Osteoblast (primary cell): ENCODE data around the gene FGD5. TPM values are rescaled to one million over a fixed set of nuclear protein-coding genes. Genes with fewer than 3 reads are reported as not detected.

Experiments used
- DNase-seq: peaks from one replicate; pipeline ENCODE4 v3.0.0; 2011; ENCODE audit warnings: low spot score, mixed read lengths; ENCODE audit not compliant: insufficient read length; ENCODE audit errors: missing footprints
- H2AFZ ChIP-seq: 2 replicates; pipeline ENCODE4 v1.6.0; 2011; ENCODE audit warnings: mild to moderate bottlenecking, low read length
- H3K27ac ChIP-seq: 2 replicates; pipeline ENCODE4 v1.5.1; 2011; ENCODE audit warnings: mild to moderate bottlenecking, low read depth, low read length, moderate library complexity
- H3K27me3 ChIP-seq: 2 replicates; pipeline ENCODE4 v1.6.0; 2012; ENCODE audit warnings: mild to moderate bottlenecking, control low read depth, inconsistent platforms, low read length, moderate library complexity; ENCODE audit not compliant: insufficient read depth
- H3K36me3 ChIP-seq: 2 replicates; pipeline ENCODE4 v1.5.1; 2011; ENCODE audit warnings: mild to moderate bottlenecking, low read length, control low read depth, moderate library complexity; ENCODE audit not compliant: insufficient read depth
- H3K4me1 ChIP-seq: 2 replicates; pipeline ENCODE4 v1.5.1; 2011; ENCODE audit warnings: mild to moderate bottlenecking, low read length, control low read depth, moderate library complexity; ENCODE audit not compliant: insufficient read depth
- H3K4me2 ChIP-seq: 2 replicates; pipeline ENCODE4 v1.6.0; 2011; ENCODE audit warnings: mild to moderate bottlenecking, low read length; ENCODE audit not compliant: insufficient read depth
- H3K4me3 ChIP-seq: fragments of 200-600 bp; sonication (generic); 3 replicates; pipeline ENCODE4 v1.5.1; 2012; ENCODE audit warnings: mild to moderate bottlenecking, low read length, inconsistent platforms; ENCODE audit not compliant: insufficient read depth
- H3K79me2 ChIP-seq: 2 replicates; pipeline ENCODE4 v1.6.0; 2012; ENCODE audit warnings: mild to moderate bottlenecking, low read length, control low read depth, inconsistent platforms; ENCODE audit not compliant: insufficient read depth
- H3K9me3 ChIP-seq: 2 replicates; pipeline ENCODE4 v1.5.1; 2011; ENCODE audit warnings: low read depth, low read length, control low read depth
- H4K20me1 ChIP-seq: 2 replicates; pipeline ENCODE4 v1.6.0; 2012; ENCODE audit warnings: mild to moderate bottlenecking, low read length, control low read depth; ENCODE audit not compliant: insufficient read depth
- total RNA-seq: library from RNA; depleted of rRNA; stranded (reverse); fragments of >200 nt; gene quantifications from 2 replicates; pipeline ENCODE4 v1.2.3, GENCODE V29; 2012
- TF ChIP-seq, protein P1 (sequence below): IDR thresholded peaks from 2 replicates; pipeline ENCODE4 v1.5.1; 2011; ENCODE audit warnings: mild to moderate bottlenecking, low read depth, low read length, moderate library complexity; ENCODE audit errors: extremely low read depth

The FGD5 gene
- total RNA-seq, 1 donor = under 0.01 TPM

DNA sequence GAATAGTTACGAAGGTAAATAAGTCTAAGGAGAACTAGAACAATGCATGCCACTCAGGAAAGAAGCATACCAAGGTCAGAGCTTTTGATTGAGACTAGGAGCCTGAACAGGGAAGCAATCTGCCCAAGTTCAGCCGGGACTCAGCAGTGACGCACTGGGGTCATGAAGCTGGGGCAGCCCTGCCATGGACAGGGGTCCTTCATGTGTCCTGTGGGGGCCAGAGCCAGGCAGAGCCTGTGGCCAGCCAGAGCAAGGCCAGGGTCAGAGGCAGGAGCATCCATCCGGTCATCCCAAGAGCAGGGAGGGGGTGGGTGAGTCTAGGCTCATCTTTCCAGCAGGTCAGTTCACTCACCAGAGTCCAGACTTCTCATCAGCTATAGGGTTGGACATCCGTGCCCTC lies 47.9 kb downstream of the FGD5 start:
- Histone ChIP-seq H3K27ac (no peak overlapping the region), H3K27me3 (peaks cover 2% of the 10 kb centered on the region), H2AFZ (no peak overlapping the region), H3K4me2 (no peak overlapping the region), H3K4me1 (no peaks in the 10 kb centered on the region), H3K4me3 (no peak overlapping the region), H3K79me2 (no peaks in the 10 kb centered on the region), H3K36me3 (no peaks in the 10 kb centered on the region), H3K9me3 (no peaks in the 10 kb centered on the region), H4K20me1 (no peaks in the 10 kb centered on the region)
- no peak for DNase-seq
- TF ChIP-seq, protein P1, sequence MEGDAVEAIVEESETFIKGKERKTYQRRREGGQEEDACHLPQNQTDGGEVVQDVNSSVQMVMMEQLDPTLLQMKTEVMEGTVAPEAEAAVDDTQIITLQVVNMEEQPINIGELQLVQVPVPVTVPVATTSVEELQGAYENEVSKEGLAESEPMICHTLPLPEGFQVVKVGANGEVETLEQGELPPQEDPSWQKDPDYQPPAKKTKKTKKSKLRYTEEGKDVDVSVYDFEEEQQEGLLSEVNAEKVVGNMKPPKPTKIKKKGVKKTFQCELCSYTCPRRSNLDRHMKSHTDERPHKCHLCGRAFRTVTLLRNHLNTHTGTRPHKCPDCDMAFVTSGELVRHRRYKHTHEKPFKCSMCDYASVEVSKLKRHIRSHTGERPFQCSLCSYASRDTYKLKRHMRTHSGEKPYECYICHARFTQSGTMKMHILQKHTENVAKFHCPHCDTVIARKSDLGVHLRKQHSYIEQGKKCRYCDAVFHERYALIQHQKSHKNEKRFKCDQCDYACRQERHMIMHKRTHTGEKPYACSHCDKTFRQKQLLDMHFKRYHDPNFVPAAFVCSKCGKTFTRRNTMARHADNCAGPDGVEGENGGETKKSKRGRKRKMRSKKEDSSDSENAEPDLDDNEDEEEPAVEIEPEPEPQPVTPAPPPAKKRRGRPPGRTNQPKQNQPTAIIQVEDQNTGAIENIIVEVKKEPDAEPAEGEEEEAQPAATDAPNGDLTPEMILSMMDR = no peak

GRCh38 chr3:14867936-14868570 lies 49.3 kb downstream of the FGD5 start:
- TF ChIP-seq, protein P1 = no peak
- Histone ChIP-seq H3K79me2 (no peaks in the 10 kb centered on the region), H4K20me1 (no peaks in the 10 kb centered on the region), H3K36me3 (no peaks in the 10 kb centered on the region), H3K27ac (no peak overlapping the region), H3K9me3 (no peaks in the 10 kb centered on the region), H3K4me3 (no peak overlapping the region), H3K27me3 (peaks cover 2% of the 10 kb centered on the region), H3K4me1 (no peaks in the 10 kb centered on the region), H2AFZ (no peak overlapping the region), H3K4me2 (no peak overlapping the region)
- peak; percentile 30 for DNase-seq

- Histone ChIP-seq H4K20me1 (no peaks in the 10 kb centered on the region), H3K4me3 (no peak overlapping the region), H2AFZ (no peak overlapping the region), H3K27me3 (no peaks in the 10 kb centered on the region), H3K4me1 (no peaks in the 10 kb centered on the region), H3K79me2 (no peaks in the 10 kb centered on the region), H3K9me3 (no peaks in the 10 kb centered on the region), H3K27ac (no peak overlapping the region), H3K4me2 (no peak overlapping the region), H3K36me3 (no peaks in the 10 kb centered on the region)
- peak; percentile 56 for DNase-seq
- TF ChIP-seq, protein P1 = no peak
Observed at GRCh38 chr3:14869917-14870782, 51.4 kb downstream of the FGD5 start.

DNA sequence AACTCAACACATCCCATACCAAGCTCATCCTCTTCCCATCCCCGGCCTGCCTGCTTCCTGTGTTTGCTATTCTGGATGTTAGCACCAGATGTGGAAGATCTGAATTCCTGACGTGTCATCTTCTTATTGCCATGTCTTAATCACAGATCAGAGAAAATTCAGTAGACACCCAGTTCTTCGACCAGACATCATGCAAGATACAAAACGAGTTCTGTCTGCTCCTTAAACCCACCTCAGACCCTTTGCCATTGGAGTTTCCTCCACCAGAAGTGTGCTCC lies 52.0 kb downstream of the FGD5 start:
- DNase-seq = no peak
- no peak overlapping the region for H3K4me3 ChIP-seq

More for the DNA sequence above, 52.0 kb downstream of the FGD5 start:
- Histone ChIP-seq H3K4me2 (no peak overlapping the region), H3K9me3 (no peaks in the 10 kb centered on the region), H3K27me3 (no peaks in the 10 kb centered on the region), H4K20me1 (no peaks in the 10 kb centered on the region), H3K4me1 (no peaks in the 10 kb centered on the region), H3K27ac (no peak overlapping the region), H3K36me3 (no peaks in the 10 kb centered on the region), H2AFZ (no peak overlapping the region), H3K79me2 (no peaks in the 10 kb centered on the region)
- TF ChIP-seq, protein P1 = no peak
